ENCODE data around the gene SPDEF.

DNA sequence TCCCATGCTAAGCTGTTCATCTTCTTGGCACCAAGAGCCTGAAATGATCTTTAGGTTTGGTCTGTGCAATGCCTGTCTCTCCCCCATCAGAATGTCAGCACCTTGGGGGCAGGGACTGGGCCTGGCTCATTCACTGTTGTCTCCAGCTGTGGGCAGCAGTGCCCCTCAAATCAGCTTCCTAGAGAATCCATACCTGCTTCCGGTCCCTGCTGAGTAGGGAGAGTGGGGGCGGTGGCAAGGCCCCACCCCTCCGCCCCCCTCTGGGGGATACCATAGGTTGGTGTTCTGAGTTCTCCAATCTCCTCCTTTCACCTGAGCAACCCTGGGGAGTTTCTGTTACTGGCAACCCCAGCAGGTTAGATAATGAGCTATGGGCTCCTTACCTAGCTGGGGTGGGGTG lies 19.2 kb upstream of the SPDEF start:
- TF ChIP-seq, protein P1, sequence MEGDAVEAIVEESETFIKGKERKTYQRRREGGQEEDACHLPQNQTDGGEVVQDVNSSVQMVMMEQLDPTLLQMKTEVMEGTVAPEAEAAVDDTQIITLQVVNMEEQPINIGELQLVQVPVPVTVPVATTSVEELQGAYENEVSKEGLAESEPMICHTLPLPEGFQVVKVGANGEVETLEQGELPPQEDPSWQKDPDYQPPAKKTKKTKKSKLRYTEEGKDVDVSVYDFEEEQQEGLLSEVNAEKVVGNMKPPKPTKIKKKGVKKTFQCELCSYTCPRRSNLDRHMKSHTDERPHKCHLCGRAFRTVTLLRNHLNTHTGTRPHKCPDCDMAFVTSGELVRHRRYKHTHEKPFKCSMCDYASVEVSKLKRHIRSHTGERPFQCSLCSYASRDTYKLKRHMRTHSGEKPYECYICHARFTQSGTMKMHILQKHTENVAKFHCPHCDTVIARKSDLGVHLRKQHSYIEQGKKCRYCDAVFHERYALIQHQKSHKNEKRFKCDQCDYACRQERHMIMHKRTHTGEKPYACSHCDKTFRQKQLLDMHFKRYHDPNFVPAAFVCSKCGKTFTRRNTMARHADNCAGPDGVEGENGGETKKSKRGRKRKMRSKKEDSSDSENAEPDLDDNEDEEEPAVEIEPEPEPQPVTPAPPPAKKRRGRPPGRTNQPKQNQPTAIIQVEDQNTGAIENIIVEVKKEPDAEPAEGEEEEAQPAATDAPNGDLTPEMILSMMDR (IDR thresholded peaks at IDR 0.05 in 4 of 5, conservative IDR thresholded peaks at IDR 0.05 in 1 of 5): no peak
- TF ChIP-seq POLR2A (IDR thresholded peaks at IDR 0.05): no peak

Data from gastrocnemius medialis (tissue), 4 donors.